C4-2B (cell line): ENCODE results near the gene OR10H1.

ENCODE experiments used
- ZFX ChIP-seq: fragments of 450-650 bp; IDR thresholded peaks from 2 replicates; pipeline ENCODE4 v1.6.1; 2017
- TF ChIP-seq, protein P1 (sequence below): fragments of 450-650 bp; conservative IDR thresholded peaks from 2 replicates; pipeline ENCODE4 v1.5.1; 2017; ENCODE audit warnings: mild to moderate bottlenecking

DNA sequence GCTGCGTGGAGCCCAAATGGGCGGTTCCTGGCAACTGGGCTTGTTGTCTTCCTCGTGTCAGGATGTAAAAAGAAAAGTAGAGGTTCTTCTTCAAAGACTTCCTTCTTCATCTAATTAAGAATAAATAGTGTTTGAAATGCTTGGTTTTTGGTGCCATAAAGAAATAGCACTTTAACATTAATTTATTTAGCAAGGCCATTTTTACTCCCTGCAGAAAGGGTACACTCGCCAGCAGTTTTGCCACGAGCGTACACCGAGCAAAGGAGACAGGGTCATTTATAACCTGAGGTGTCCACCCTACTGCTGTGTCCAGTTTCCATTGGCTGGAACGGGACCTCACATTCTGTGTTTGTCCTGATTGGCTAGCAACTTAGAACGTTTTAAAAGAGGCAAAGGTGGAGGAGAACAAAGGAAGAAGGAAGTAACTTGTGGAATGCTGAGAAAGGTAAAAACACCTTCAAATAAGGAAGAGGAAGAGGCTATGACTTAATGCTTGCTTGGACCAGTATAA lies 21.8 kb upstream of the OR10H1 start:
- TF ChIP-seq, protein P1, sequence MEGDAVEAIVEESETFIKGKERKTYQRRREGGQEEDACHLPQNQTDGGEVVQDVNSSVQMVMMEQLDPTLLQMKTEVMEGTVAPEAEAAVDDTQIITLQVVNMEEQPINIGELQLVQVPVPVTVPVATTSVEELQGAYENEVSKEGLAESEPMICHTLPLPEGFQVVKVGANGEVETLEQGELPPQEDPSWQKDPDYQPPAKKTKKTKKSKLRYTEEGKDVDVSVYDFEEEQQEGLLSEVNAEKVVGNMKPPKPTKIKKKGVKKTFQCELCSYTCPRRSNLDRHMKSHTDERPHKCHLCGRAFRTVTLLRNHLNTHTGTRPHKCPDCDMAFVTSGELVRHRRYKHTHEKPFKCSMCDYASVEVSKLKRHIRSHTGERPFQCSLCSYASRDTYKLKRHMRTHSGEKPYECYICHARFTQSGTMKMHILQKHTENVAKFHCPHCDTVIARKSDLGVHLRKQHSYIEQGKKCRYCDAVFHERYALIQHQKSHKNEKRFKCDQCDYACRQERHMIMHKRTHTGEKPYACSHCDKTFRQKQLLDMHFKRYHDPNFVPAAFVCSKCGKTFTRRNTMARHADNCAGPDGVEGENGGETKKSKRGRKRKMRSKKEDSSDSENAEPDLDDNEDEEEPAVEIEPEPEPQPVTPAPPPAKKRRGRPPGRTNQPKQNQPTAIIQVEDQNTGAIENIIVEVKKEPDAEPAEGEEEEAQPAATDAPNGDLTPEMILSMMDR = no peak
- no peak for TF ChIP-seq ZFX
